Calu3 (cell line): ENCODE measurements around the gene NXNL1. TPM values are rescaled to one million over a fixed set of nuclear protein-coding genes. Genes with fewer than 3 reads are reported as not detected.

ENCODE experiments used
- BruUV-seq: library from RNA; stranded (reverse); fragments of 400-500 nt; replicated peaks from 2 replicates; lab custom pipeline; 2021; lab: Mats Ljungman, UMichigan
- CTCF ChIA-PET: fragments of 300-600 bp; sonication (Branson Sonifier 250); formaldehyde crosslinking; loops from one replicate; lab custom pipeline; 2022; ENCODE audit warnings: antibody characterized with exemption; lab: Charles Lee
- DNase-seq: peaks from one replicate; pipeline ENCODE4 v3.0.0; 2022
- H3K27ac Mint-ChIP-seq: one replicate; pipeline ENCODE4 v1.8.0; 2022; ENCODE audit warnings: mixed read lengths; ENCODE audit not compliant: unreplicated experiment
- H3K27me3 Mint-ChIP-seq: one replicate; pipeline ENCODE4 v1.8.0; 2022; ENCODE audit warnings: mixed read lengths; ENCODE audit not compliant: unreplicated experiment
- H3K36me3 Mint-ChIP-seq: one replicate; pipeline ENCODE4 v1.8.0; 2022; ENCODE audit warnings: mild to moderate bottlenecking, moderate library complexity, mixed read lengths; ENCODE audit not compliant: insufficient read depth, unreplicated experiment
- H3K4me1 Mint-ChIP-seq: one replicate; pipeline ENCODE4 v1.8.0; 2022; ENCODE audit warnings: mild to moderate bottlenecking, low read depth, mixed read lengths; ENCODE audit not compliant: unreplicated experiment
- H3K4me3 Mint-ChIP-seq: one replicate; pipeline ENCODE4 v1.8.0; 2022; ENCODE audit warnings: mild to moderate bottlenecking, low read depth, moderate library complexity, mixed read lengths; ENCODE audit not compliant: unreplicated experiment
- H3K9me3 Mint-ChIP-seq: one replicate; pipeline ENCODE4 v1.8.0; 2022; ENCODE audit warnings: low read depth, mixed read lengths; ENCODE audit not compliant: unreplicated experiment
- CTCF ChIP-seq: fragments of 200-600 bp; IDR thresholded peaks from one replicate; pipeline ENCODE4 v1.8.0; 2022; ENCODE audit warnings: antibody characterized with exemption; ENCODE audit not compliant: unreplicated experiment
- intact Hi-C: fragments of 100-400 bp; cut with micrococcal nuclease; formaldehyde crosslinking; loops from one replicate; pipeline ENCODE4 v1.10.0; 2022; ENCODE audit not compliant: unreplicated experiment
- total RNA-seq: library from RNA; stranded (reverse); gene quantifications from 2 replicates; pipeline ENCODE4 v1.2.3, GENCODE V29; 2022

The NXNL1 gene
- total RNA-seq, 1 experiment from 2014 or later = not detected

- Mint-ChIP-seq H3K27me3 (peaks cover 21% of the 10 kb centered on the region), H3K36me3 (no peaks in the 10 kb centered on the region), H3K4me3 (no peak overlapping the region), H3K9me3 (no peaks in the 10 kb centered on the region), H3K27ac (no peak overlapping the region), H3K4me1 (no peaks in the 10 kb centered on the region)
- DNase-seq = no peak
- TF ChIP-seq CTCF = no peak
- BruUV-seq = no TSS peak
- intact Hi-C loops = no loop called here
- CTCF ChIA-PET = no interaction called here
These were observed 50.7 kb downstream of the NXNL1 start for GRCh38 chr19:17409990-17410389.

- Mint-ChIP-seq H3K27me3 (peaks cover 6% of the 10 kb centered on the region), H3K4me1 (no peaks in the 10 kb centered on the region), H3K36me3 (no peaks in the 10 kb centered on the region), H3K27ac (no peak overlapping the region), H3K9me3 (no peaks in the 10 kb centered on the region), H3K4me3 (no peak overlapping the region)
- CTCF ChIA-PET = no interaction called here
- TF ChIP-seq CTCF = no peak
- BruUV-seq = no TSS peak
- no peak for DNase-seq
- intact Hi-C loops = no loop called here
These were observed 53.9 kb downstream of the NXNL1 start for GRCh38 chr19:17406887-17407196.

GRCh38 chr19:17406046-17406886 lies 54.5 kb downstream of the NXNL1 start:
- no peak for TF ChIP-seq CTCF
- Mint-ChIP-seq H3K36me3 (no peaks in the 10 kb centered on the region), H3K4me1 (no peaks in the 10 kb centered on the region), H3K9me3 (no peaks in the 10 kb centered on the region), H3K27ac (no peak overlapping the region), H3K4me3 (no peak overlapping the region), H3K27me3 (peaks cover 7% of the 10 kb centered on the region)
- DNase-seq = no peak
- BruUV-seq = no TSS peak
- intact Hi-C loops = no loop called here
- CTCF ChIA-PET = no interaction called here

Other genes with a start within 250 kb of the NXNL1 start
- 10.7 and 11.8 TPM in 2 replicates for gene USE1, start 245.6 kb downstream of the NXNL1 start, total RNA-seq
- gene OCEL1, start 234.7 kb downstream of the NXNL1 start, total RNA-seq = 12.1 and 12.2 TPM in 2 replicates
- gene NR2F6, start 215.0 kb downstream of the NXNL1 start, total RNA-seq = 33.5 and 34.6 TPM in 2 replicates
- gene USHBP1, start 196.2 kb downstream of the NXNL1 start, total RNA-seq = 0.10 and 0.26 TPM in 2 replicates
- gene BABAM1, start 193.5 kb downstream of the NXNL1 start, total RNA-seq = 72.9 and 75.2 TPM in 2 replicates
- gene ANKLE1, start 179.0 kb downstream of the NXNL1 start, total RNA-seq = 0.32 and 0.66 TPM in 2 replicates
- gene ABHD8, start 157.5 kb downstream of the NXNL1 start, total RNA-seq = 6.0 and 6.2 TPM in 2 replicates
- 37.9 and 38.4 TPM in 2 replicates for gene MRPL34, start 155.1 kb downstream of the NXNL1 start, total RNA-seq
- 50.8 and 54.9 TPM in 2 replicates for gene DDA1, start 151.4 kb downstream of the NXNL1 start, total RNA-seq
- gene ANO8, start 126.1 kb downstream of the NXNL1 start, total RNA-seq = 9.6 and 10.5 TPM in 2 replicates
- gene GTPBP3, start 123.4 kb downstream of the NXNL1 start, total RNA-seq = 30.6 and 40.9 TPM in 2 replicates
- not detected in 2 replicates for gene PLVAP, start 83.6 kb downstream of the NXNL1 start, total RNA-seq
- gene CCDC194, start 66.7 kb downstream of the NXNL1 start, total RNA-seq = not detected in 2 replicates
- gene BST2, start 55.3 kb downstream of the NXNL1 start, total RNA-seq = 0.94 and 10.4 TPM in 2 replicates
- 35.6 and 41.1 TPM in 2 replicates for gene MVB12A, start 40.9 kb downstream of the NXNL1 start, total RNA-seq
- 0.32 and 0.59 TPM in 2 replicates for gene TMEM221, start 12.3 kb downstream of the NXNL1 start, total RNA-seq
- gene SLC27A1, start 9.6 kb upstream of the NXNL1 start, total RNA-seq = 42.5 and 47.3 TPM in 2 replicates
- 75.5 and 78.1 TPM in 2 replicates for gene PGLS, start 50.7 kb upstream of the NXNL1 start, total RNA-seq
- gene COLGALT1, start 94.7 kb upstream of the NXNL1 start, total RNA-seq = 69.8 and 79.1 TPM in 2 replicates
- 0.28 and 3.8 TPM in 2 replicates for gene UNC13A, start 227.4 kb upstream of the NXNL1 start, total RNA-seq